Common myeloid progenitor, CD34-positive (primary cell): Measurements from ENCODE around the gene IMP3.
A peak's percentile ranks its signal among the peaks of the same experiment; 100 is the strongest.
"Not testable (repeated sequence)": the region's sequence is repeated elsewhere in the genome, so short reads cannot be mapped to it uniquely, and the experiment has no call there.

Source experiments
- CTCF ChIA-PET: fragments of 350-600 bp; sonication (Branson Sonifier 250); formaldehyde crosslinking; loops from one replicate; lab custom pipeline; 2021; ENCODE audit warnings: antibody characterized with exemption; lab: Charles Lee
- POLR2A ChIA-PET: fragments of 350-600 bp; sonication (Branson Sonifier 250); formaldehyde crosslinking; loops from one replicate; lab custom pipeline; 2021; ENCODE audit warnings: antibody characterized with exemption; lab: Charles Lee
- DNase-seq, 3 donors: peaks; one replicate each; pipeline versions ENCODE4 v3.0.0 to v3.0.0-alpha.2; 2013
- H3K27ac ChIP-seq, 2 experiments: 1 replicate in 1 of 2; 2 replicates in 1 of 2; pipeline ENCODE4 v1.7.0; 2013; ENCODE audit warnings: inconsistent platforms in 2 of 2, low read length in 2 of 2, mild to moderate bottlenecking in 2 of 2, low read depth in 1 of 2, moderate library complexity in 1 of 2; ENCODE audit not compliant: severe bottlenecking in 2 of 2, insufficient read depth in 1 of 2, poor library complexity in 1 of 2
- H3K27me3 ChIP-seq, 5 experiments: replicated peaks in 2 of 5; 1 replicate in 3 of 5; 2 replicates in 2 of 5; pipeline versions ENCODE4 v1.6.1 to v1.7.0; 2013; ENCODE audit warnings: low read length in 4 of 5, mild to moderate bottlenecking in 2 of 5, moderate library complexity in 2 of 5, inconsistent platforms in 1 of 5; ENCODE audit not compliant: insufficient read depth in 5 of 5, control insufficient read depth in 4 of 5
- H3K36me3 ChIP-seq, 4 experiments: 1 replicate in 2 of 4; 2 replicates in 2 of 4; pipeline versions ENCODE4 v1.6.1 to v1.7.0; 2013; ENCODE audit warnings: low read length in 3 of 4, control low read depth in 1 of 4, mild to moderate bottlenecking in 1 of 4; ENCODE audit not compliant: control insufficient read depth in 4 of 4, insufficient read depth in 4 of 4
- H3K4me1 ChIP-seq, 4 experiments: 1 replicate in 3 of 4; 2 replicates in 1 of 4; pipeline versions ENCODE4 v1.6.1 to v1.7.1; 2013; ENCODE audit warnings: low read length in 3 of 4, mild to moderate bottlenecking in 3 of 4, control low read depth in 1 of 4, inconsistent platforms in 1 of 4, moderate library complexity in 1 of 4; ENCODE audit not compliant: control insufficient read depth in 4 of 4, insufficient read depth in 4 of 4; ENCODE audit errors: control extremely low read depth in 1 of 4
- H3K4me3 ChIP-seq, 7 experiments: 1 replicate in 4 of 7; 2 replicates in 3 of 7; pipeline versions ENCODE4 v1.5.1 to v1.7.0; 2013; ENCODE audit warnings: mild to moderate bottlenecking in 7 of 7, low read length in 6 of 7, moderate library complexity in 6 of 7, inconsistent platforms in 2 of 7, low read depth in 2 of 7, control low read depth in 1 of 7; ENCODE audit not compliant: insufficient read depth in 4 of 7, control insufficient read depth in 1 of 7; ENCODE audit errors: extremely low read depth in 1 of 7
- H3K9me3 ChIP-seq, 5 experiments: 1 replicate in 4 of 5; 2 replicates in 1 of 5; pipeline versions ENCODE4 v1.6.1 to v1.7.1; 2013; ENCODE audit warnings: low read length in 4 of 5, mild to moderate bottlenecking in 2 of 5, inconsistent platforms in 1 of 5, low read depth in 1 of 5, moderate library complexity in 1 of 5; ENCODE audit not compliant: control insufficient read depth in 4 of 5, insufficient read depth in 2 of 5; ENCODE audit errors: control extremely low read depth in 1 of 5
- WGBS: methylation state at CpG from one replicate; pipeline ENCODE4 v1.1.5; 2013; ENCODE audit not compliant: insufficient coverage; 5-methylcytosine and 5-hydroxymethylcytosine counted together

The IMP3 gene

DNA sequence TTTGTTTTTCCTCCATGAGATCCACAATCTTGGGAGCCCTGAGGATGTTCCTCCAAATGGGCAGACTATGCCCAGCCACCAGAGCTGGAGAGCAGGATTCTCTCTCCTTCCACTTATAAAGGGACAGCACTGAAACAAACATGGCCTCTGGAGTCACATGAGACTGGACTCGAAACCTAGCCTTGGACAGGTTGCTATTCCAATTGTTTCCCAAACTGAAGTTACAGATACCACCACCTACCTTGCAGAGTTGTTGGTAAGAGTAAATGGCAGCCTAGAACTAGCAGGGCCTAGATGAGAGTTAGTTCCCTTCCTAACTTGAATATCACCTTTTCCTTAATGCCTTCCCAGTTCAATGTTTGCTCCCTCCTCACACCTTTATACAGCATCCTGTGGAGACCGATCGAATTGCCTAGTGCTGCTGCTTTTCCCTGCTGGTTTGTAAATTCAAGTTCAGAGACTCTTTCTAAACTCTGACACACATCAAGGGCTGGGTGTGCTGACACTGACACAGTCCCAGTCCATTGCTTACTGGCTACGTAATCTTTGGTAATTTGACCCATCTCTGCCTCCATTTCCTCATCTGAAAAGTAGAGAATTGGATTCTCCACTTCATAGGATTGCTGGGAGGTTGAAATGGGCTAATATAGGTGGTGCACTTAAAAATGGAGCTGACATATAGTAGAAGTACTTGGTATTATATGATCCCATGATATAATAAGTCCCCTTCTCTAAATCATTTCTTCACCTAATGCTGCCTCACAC is 2.6 kb downstream of the IMP3 start:
- no peaks in the 10 kb centered on the region for H3K9me3 ChIP-seq
- no peaks in the 10 kb centered on the region for H3K27me3 ChIP-seq
- peak overlapping the region in 2 of 7 experiments; percentile 84 to 99 for H3K4me3 ChIP-seq
- ChIA-PET POLR2A (no interaction called here), CTCF (interaction anchor here (1.2 to 5.3 kb wide), 7 partner anchors 10 to 96 kb away, joined by 3 to 31 read pairs (median 9); partner anchors contain the start of gene SNUPN)
- no peak for DNase-seq
- 56% methylated on average over 3 of the region's 4 CpGs for WGBS
- peak overlapping the region in 1 of 2 experiments; percentile 86 for H3K27ac ChIP-seq
- peaks cover 0 to 13% (median 4%) of the 10 kb centered on the region in 4 experiments for H3K36me3 ChIP-seq
- peaks cover 10 to 37% (median 27%) of the 10 kb centered on the region in 4 experiments for H3K4me1 ChIP-seq

DNA sequence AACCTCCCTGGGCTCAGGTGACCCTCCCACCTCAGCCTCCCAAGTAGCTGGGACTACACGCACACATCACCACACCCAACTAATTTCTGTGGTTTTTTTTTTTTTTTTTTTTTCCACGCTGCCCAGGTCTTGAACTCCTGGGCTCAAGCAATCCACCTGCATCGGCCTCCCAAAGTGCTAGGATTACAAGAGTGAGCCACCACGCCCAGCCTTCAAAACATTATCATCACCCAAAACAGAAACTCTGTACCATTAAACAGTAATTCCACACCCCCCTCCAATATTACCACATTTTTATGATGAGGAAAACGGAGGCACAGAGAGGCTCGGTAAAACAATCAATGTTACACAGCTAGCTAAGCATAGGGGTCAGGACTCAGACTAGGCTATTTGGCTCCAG is 4.0 kb downstream of the IMP3 start:
- CTCF ChIA-PET, result interaction anchor here (1.4 to 1.7 kb wide), 2 partner anchors 10 to 38 kb away, joined by 3 to 6 read pairs; partner anchors contain the start of gene SNUPN
- whole genome bisulfite sequencing, result 90% methylated on average over 5 of the region's 6 CpGs

DNA sequence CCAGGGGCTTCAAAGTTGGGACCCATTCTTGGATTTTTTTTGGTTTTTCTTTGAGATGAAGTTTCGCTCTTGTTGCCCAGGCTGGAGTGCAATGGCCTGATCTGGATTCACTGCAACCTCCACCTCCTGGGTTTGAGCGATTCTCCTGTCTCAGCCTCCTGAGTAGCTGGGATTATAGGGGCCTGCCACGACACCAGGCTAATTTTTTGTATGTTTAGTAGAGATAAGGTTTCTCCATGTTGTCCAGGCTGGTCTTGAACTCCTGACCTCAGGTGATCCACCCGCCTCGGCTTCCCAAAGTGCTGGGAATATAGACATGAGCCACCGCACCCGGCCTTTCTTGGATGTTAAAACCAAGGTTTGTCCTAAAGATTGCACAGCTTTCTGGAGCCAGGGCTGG is 6.1 kb downstream of the IMP3 start:
- DNase-seq, H3K4me3 ChIP-seq, H3K27ac ChIP-seq, POLR2A ChIA-PET, H3K27me3 ChIP-seq, H3K9me3 ChIP-seq: not testable (repeated sequence)
- Histone ChIP-seq H3K4me1 (peaks cover 5 to 20% (median 15%) of the 10 kb centered on the region in 4 experiments), H3K36me3 (peaks cover 0 to 13% (median 4%) of the 10 kb centered on the region in 4 experiments)
- 100% methylated on average over 6 of the region's 7 CpGs for WGBS
- CTCF ChIA-PET, result interaction anchor here (1.0 kb wide), 1 partner anchor 8 kb away, joined by 3 read pairs; the partner anchor contains the start of gene SNUPN

More for the DNA sequence above, 4.0 kb downstream of the IMP3 start:
- no peak for DNase-seq
- no peaks in the 10 kb centered on the region for H3K27me3 ChIP-seq
- H3K27ac ChIP-seq, result no peak overlapping the region
- H3K4me3 ChIP-seq, result no peak overlapping the region
- H3K9me3 ChIP-seq, result no peaks in the 10 kb centered on the region
- POLR2A ChIA-PET, result no interaction called here
- peaks cover 10 to 37% (median 27%) of the 10 kb centered on the region in 4 experiments for H3K4me1 ChIP-seq
- peaks cover 0 to 13% (median 4%) of the 10 kb centered on the region in 4 experiments for H3K36me3 ChIP-seq

DNA sequence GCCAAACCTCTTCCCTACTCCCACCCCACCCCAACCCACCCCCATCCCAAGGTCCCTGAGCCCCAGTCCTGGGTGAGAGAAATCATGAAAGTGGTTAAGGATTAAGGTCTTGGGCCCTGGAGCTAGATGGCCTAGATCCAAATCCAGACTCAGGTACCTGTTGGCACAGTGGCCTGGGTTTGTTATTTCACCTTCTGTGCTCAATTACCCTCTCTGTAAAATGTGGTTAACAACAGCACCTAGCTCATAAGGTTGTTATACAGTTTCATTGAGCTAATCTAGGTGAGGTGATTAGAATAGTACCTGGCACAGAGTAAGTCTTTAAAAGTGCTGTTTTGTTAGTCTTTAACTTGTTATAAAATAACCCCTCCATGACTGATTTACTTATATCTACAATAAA is 8.1 kb downstream of the IMP3 start:
- CTCF ChIA-PET, result no interaction called here

DNA sequence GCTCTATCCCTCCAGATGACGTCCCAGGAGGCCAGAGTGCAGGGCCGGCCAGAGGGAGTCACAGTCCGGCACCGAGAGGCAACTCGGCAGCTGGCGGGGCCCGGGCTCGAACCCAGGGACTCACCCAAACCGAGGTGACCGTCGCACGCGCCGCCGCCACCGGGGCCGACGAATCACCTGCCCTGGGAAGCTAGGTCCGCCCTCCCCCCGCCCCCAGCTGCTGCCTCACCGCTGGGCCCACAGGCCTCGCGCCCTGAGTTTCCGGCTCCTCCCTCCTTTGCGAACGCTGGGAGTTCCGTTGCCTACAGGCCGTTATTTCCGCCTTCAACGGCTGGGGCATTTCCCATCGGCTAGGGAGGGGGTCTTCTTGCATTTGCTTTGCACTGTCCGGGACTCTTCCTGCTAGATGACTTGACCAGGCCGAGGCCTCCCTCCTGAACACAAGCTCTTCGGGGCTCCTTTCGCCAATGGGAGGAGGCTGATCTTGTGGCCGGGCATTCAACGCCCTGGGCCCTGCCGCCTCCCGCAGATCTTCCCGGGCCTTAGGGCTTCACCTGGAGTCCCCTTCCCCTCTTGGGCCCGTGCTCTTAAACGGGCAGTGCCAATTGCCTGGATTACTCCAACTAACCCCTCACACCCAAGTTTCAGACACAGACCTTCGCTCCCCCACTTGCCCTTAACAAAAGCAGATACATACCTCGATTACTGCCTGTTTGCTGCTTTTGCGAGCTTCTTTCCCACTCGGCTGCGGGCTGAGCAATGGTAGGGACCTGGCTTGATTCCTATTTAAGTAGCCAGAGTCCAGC is 14.3 kb downstream of the IMP3 start, which contains the start of gene SNUPN:
Gene SNUPN, minus strand, starts transcription at position 184 of the 806 bp plus-strand sequence. CDS start 4,674 bp downstream, outside the sequence.
- Histone ChIP-seq H3K36me3 (no peaks in the 10 kb centered on the region), H3K27ac (peak within 1 kb of the TSS; percentile 92 to 96), H3K4me1 (peaks cover 7 to 37% (median 20%) of the 10 kb centered on the region in 4 experiments), H3K27me3 (no peaks in the 10 kb centered on the region), H3K4me3 (peak within 1 kb of the TSS; percentile 63 to 98 (median 93)), H3K9me3 (no peaks in the 10 kb centered on the region)
- CTCF ChIA-PET, result interaction anchor here (0.8 to 3.8 kb wide), 7 partner anchors 8 to 117 kb away, joined by 3 to 31 read pairs (median 4); partner anchors contain the start of genes IMP3 and PTPN9
- WGBS, result under 1% methylated on average over 40 of the region's 47 CpGs
- POLR2A ChIA-PET, result interaction anchor here (1.0 to 2.4 kb wide), 4 partner anchors 14 to 258 kb away, joined by 3 to 17 read pairs (median 4); partner anchors contain the start of genes IMP3 and MAN2C1
- DNase-seq, result peak; percentile 94 to 99 (median 97)

More for the DNA sequence above, 8.1 kb downstream of the IMP3 start:
- no peaks in the 10 kb centered on the region for H3K9me3 ChIP-seq
- no peak overlapping the region for H3K4me3 ChIP-seq
- H3K27ac ChIP-seq, result no peak overlapping the region
- POLR2A ChIA-PET, result no interaction called here
- peaks cover 0 to under 1% (median under 1%) of the 10 kb centered on the region in 4 experiments for H3K36me3 ChIP-seq
- peaks cover 0 to 8% (median 4%) of the 10 kb centered on the region in 4 experiments for H3K4me1 ChIP-seq
- DNase-seq, result no peak
- no peaks in the 10 kb centered on the region for H3K27me3 ChIP-seq

DNA sequence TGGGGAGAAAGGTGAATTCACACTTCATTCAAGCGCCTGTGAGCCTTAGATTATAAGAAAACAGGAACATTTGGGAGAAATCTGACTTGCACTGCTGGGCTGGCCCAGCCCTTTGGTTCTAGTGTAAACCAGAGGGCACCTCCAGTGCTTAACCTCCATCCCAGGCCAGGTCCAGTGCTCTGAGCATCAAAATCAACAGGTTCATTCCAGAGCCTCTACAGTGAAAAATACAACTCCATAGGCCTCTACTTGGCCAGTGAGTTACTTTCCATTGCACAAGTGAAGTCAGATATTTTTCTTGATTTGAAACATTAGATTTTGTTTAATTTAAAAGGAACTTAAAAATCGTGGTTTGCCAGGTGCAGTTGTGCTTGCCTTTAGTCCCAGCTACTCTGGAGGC is 17.5 kb downstream of the IMP3 start:
- H3K27ac ChIP-seq, result no peak overlapping the region
- peaks cover 5 to 18% (median 14%) of the 10 kb centered on the region in 4 experiments for H3K36me3 ChIP-seq
- ChIA-PET CTCF (no interaction called here), POLR2A (no interaction called here)
- 50% methylated on average over 1 of the region's 2 CpGs for WGBS
- peaks cover 14 to 44% (median 29%) of the 10 kb centered on the region in 4 experiments for H3K4me1 ChIP-seq
- H3K27me3 ChIP-seq, result no peaks in the 10 kb centered on the region
- H3K9me3 ChIP-seq, result no peaks in the 10 kb centered on the region
- no peak overlapping the region for H3K4me3 ChIP-seq
- no peak for DNase-seq
